HepG2 (cell line): ENCODE results near the gene C13orf42. TPM values are rescaled to one million over a fixed set of nuclear protein-coding genes. Genes with fewer than 3 reads are reported as not detected.

Experiments used
- ATAC-seq: fragments of 200-7000 bp; cut with Tn5 transposase; 3 replicates; pipeline ENCODE4 v1.9.1; 2020; ENCODE audit warnings: mild to moderate bottlenecking, moderate library complexity
- BruUV-seq: library from RNA; stranded (reverse); fragments of 400-500 nt; replicated peaks from 2 replicates; lab custom pipeline; 2021; lab: Mats Ljungman, UMichigan
- CTCF ChIA-PET: fragments of 300-600 bp; formaldehyde crosslinking; extraction: SDS; loops from one replicate; lab custom pipeline; 2021; ENCODE audit warnings: low total read pairs, inconsistent platforms, low intra/inter-chr PET ratio; lab: Yijun Ruan, JAX
- POLR2A ChIA-PET: fragments of 350-600 bp; sonication (Branson Sonifier 250); formaldehyde crosslinking; loops from one replicate; lab custom pipeline; 2020; ENCODE audit warnings: antibody characterized with exemption, inconsistent platforms; lab: Yijun Ruan, JAX
- DNase-seq: peaks from one replicate; pipeline ENCODE4 v3.0.0-alpha.2; 2015; ENCODE audit warnings: low spot score
- FAIRE-seq: peaks from 3 replicates; lab custom pipeline; 2011; peaks lifted over from hg19 to GRCh38; lab: Jason Lieb, UNC
- H2AFZ ChIP-seq: one replicate; pipeline ENCODE4 v1.6.1; 2011; ENCODE audit warnings: low read length, inconsistent platforms
- H3K27ac ChIP-seq: fragments of 300-600 bp; 3 replicates; pipeline ENCODE4 v1.8.0; 2011; ENCODE audit warnings: mixed run types, mild to moderate bottlenecking, mixed read lengths, low read length, inconsistent platforms; ENCODE audit not compliant: insufficient read depth; ENCODE audit errors: extremely low read length
- H3K27me3 ChIP-seq, 2 experiments: fragments of 200-600 bp in 1 of 2; 2 replicates in 1 of 2; 3 replicates in 1 of 2; pipeline versions ENCODE4 v1.6.0 to v1.8.0; 2011; ENCODE audit warnings: low read length in 2 of 2, mild to moderate bottlenecking in 2 of 2, moderate library complexity in 2 of 2, inconsistent platforms in 1 of 2; ENCODE audit not compliant: insufficient read depth in 2 of 2, control insufficient read depth in 1 of 2
- H3K36me3 ChIP-seq, 2 experiments: fragments of 200-600 bp in 1 of 2; replicated peaks in 1 of 2; 2 replicates in 1 of 2; 3 replicates in 1 of 2; pipeline versions ENCODE4 v1.5.1 to v1.8.0; 2011; ENCODE audit warnings: low read length in 2 of 2, inconsistent platforms in 1 of 2; ENCODE audit not compliant: insufficient read depth in 2 of 2, control insufficient read depth in 1 of 2
- H3K4me1 ChIP-seq: 2 replicates; pipeline ENCODE4 v1.5.1; 2012; ENCODE audit warnings: low read length, inconsistent platforms; ENCODE audit not compliant: insufficient read depth
- H3K4me2 ChIP-seq: 2 replicates; pipeline ENCODE4 v1.6.0; 2011; ENCODE audit warnings: low read depth, low read length, inconsistent platforms
- H3K4me3 ChIP-seq, 3 experiments: fragments of 200-600 bp in 1 of 3; sonication (generic), shearing (Covaris generic) in 1 of 3; replicated peaks in 1 of 3; 2 replicates each; pipeline ENCODE4 v1.5.1; 2011 to 2016; ENCODE audit warnings: low read length in 3 of 3, inconsistent platforms in 2 of 3, low read depth in 2 of 3, mild to moderate bottlenecking in 2 of 3, control low read depth in 1 of 3, mixed read lengths in 1 of 3; ENCODE audit not compliant: insufficient read depth in 1 of 3
- H3K79me2 ChIP-seq: one replicate; pipeline ENCODE4 v1.6.1; 2011; ENCODE audit warnings: low read length, inconsistent platforms; ENCODE audit not compliant: insufficient read depth
- H3K9ac ChIP-seq: 2 replicates; pipeline ENCODE4 v1.6.0; 2011; ENCODE audit warnings: mild to moderate bottlenecking, low read depth, low read length, inconsistent platforms; ENCODE audit not compliant: insufficient read depth
- H3K9me3 ChIP-seq: 2 replicates; pipeline ENCODE4 v1.5.1; 2012; ENCODE audit warnings: mild to moderate bottlenecking, low read length
- H4K20me1 ChIP-seq: 2 replicates; pipeline ENCODE4 v1.6.0; 2011; ENCODE audit warnings: inconsistent platforms, mild to moderate bottlenecking, low read length, moderate library complexity; ENCODE audit not compliant: insufficient read depth
- BCL3 ChIP-seq: sonication (generic); formaldehyde crosslinking; IDR thresholded peaks from 2 replicates; pipeline ENCODE4 v1.5.1; 2020; ENCODE audit warnings: mild to moderate bottlenecking, missing genetic modification reagents, moderate library complexity
- HNRNPH1 ChIP-seq: fragments of 200-400 bp; formaldehyde crosslinking; optimal IDR thresholded peaks from 2 replicates; pipeline ENCODE3; 2017; ENCODE audit warnings: mild to moderate bottlenecking, low read depth, low read length
- HOXA5 ChIP-seq: sonication (generic); formaldehyde crosslinking; IDR thresholded peaks from 2 replicates; pipeline ENCODE4 v1.4.0; 2020; ENCODE audit warnings: missing genetic modification reagents
- ZNF10 ChIP-seq: sonication (generic); formaldehyde crosslinking; IDR thresholded peaks from 2 replicates; pipeline ENCODE4 v1.4.0; 2020; ENCODE audit warnings: mild to moderate bottlenecking, low read depth, missing genetic modification reagents, borderline replicate concordance
- ZNF407 ChIP-seq: sonication (generic); formaldehyde crosslinking; IDR thresholded peaks from one replicate; pipeline ENCODE4 v1.5.1; 2020; ENCODE audit warnings: mild to moderate bottlenecking, missing genetic modification reagents; ENCODE audit errors: not compliant biosample characterization
- ZNF44 ChIP-seq: sonication (generic); formaldehyde crosslinking; IDR thresholded peaks from 2 replicates; pipeline ENCODE4 v1.5.1; 2020; ENCODE audit warnings: mild to moderate bottlenecking, missing genetic modification reagents
- ZNF816 ChIP-seq: sonication (generic); formaldehyde crosslinking; IDR thresholded peaks from 2 replicates; pipeline ENCODE4 v1.8.0; 2022; ENCODE audit warnings: missing genetic modification reagents, mild to moderate bottlenecking, borderline replicate concordance
- WGBS: methylation state at CpG from one replicate; pipeline ENCODE4 v1.1.6; 2017; ENCODE audit warnings: low lambda C conversion rate; 5-methylcytosine and 5-hydroxymethylcytosine counted together
- in situ Hi-C: cut with HindIII; loops from 2 replicates; pipeline ENCODE4 v1.10.0; 2017; ENCODE audit warnings: low pct_unique_long_range_greater_than_20kb; ENCODE audit not compliant: extremely low pct_ligation_motif_present
- intact Hi-C: fragments of 100-400 bp; cut with micrococcal nuclease; formaldehyde crosslinking; loops from one replicate; pipeline ENCODE4 v1.10.0; 2022; ENCODE audit not compliant: unreplicated experiment
- polyA plus RNA-seq, 8 experiments: library from polyadenylated mRNA; depleted of rRNA in 3 of 8; stranded (reverse) in 7 of 8; unstranded in 1 of 8; fragments of >200 nt; fragmentation: Illumina TruSeq in 4 of 8; extraction: Trizol in 4 of 8; gene quantifications; 2 replicates each; pipeline versions ENCODE4 v1.2.1 to v1.2.3, GENCODE V29; 2011 to 2016; ENCODE audit warnings: low read depth in 4 of 8, missing spikeins in 1 of 8, mixed read lengths in 1 of 8; ENCODE audit not compliant: insufficient read depth in 1 of 8
- total RNA-seq, 5 experiments: library from RNA; depleted of rRNA; stranded (reverse); fragments of >200 nt; fragmentation: Illumina TruSeq; extraction: Trizol; gene quantifications; 2 replicates each; pipeline ENCODE4 v1.2.3, GENCODE V29; 2016; ENCODE audit warnings: low read depth in 1 of 5

Gene C13orf42
- total and polyA plus RNA-seq, 2 of the 13 experiments (the other 11 are each of a cell fraction or from before 2014, with no cell fraction given): not detected

GRCh38 chr13:51113186-51113881 is 2.3 kb upstream of the C13orf42 start:
- 17% methylated on average over 12 of the region's 12 CpGs for WGBS
- no peak overlapping the region for H3K4me2 ChIP-seq
- intact Hi-C loops: no loop called here
- H3K4me3 ChIP-seq: no peak overlapping the region
- no peak for DNase-seq
- no peaks in the 10 kb centered on the region for H4K20me1 ChIP-seq
- CTCF ChIA-PET: no interaction called here
- no peak overlapping the region for H3K9ac ChIP-seq
- no peaks in the 10 kb centered on the region for H3K4me1 ChIP-seq
- H3K27me3 ChIP-seq: peaks cover 3 to 71% of the 10 kb centered on the region in 2 experiments; a peak in 4 of 5 replicates
- FAIRE-seq: no peak
- in situ Hi-C loops: no loop called here
- H3K79me2 ChIP-seq: no peaks in the 10 kb centered on the region
- POLR2A ChIA-PET: no interaction called here
- BruUV-seq: no TSS peak
- ATAC-seq: no peak
- no peak overlapping the region for H2AFZ ChIP-seq
- H3K36me3 ChIP-seq: no peaks in the 10 kb centered on the region
- H3K27ac ChIP-seq: no peak overlapping the region
- TF ChIP-seq ZNF44 (no peak), BCL3 (CRISPR knock-in tag) (no peak), ZNF10 (CRISPR knock-in tag) (no peak), HNRNPH1 (no peak), HOXA5 (CRISPR knock-in tag) (no peak), ZNF816 (CRISPR knock-in tag) (no peak), ZNF407 (CRISPR knock-in tag) (no peak)
- TF ChIP-seq, all 625 proteins: peak for 0
- peaks cover 4% of the 10 kb centered on the region; the same call in 1 of the 2 replicates for H3K9me3 ChIP-seq
